ENCODE results near the gene ATXN7L1. TPM values are rescaled to one million over a fixed set of nuclear protein-coding genes. Genes with fewer than 3 reads are reported as not detected.
A peak's percentile ranks its signal among the peaks of the same experiment; 100 is the strongest.

Gene ATXN7L1
- polyA plus RNA-seq, 1 donor, result 14.3 TPM

GRCh38 chr7:105779856-105780780 is 96.3 kb downstream of the ATXN7L1 start:
- no peak for DNase-seq

GRCh38 chr7:105778956-105779355 is 97.4 kb downstream of the ATXN7L1 start:
- no peak for DNase-seq

- DNase-seq, result no peak
Observed at GRCh38 chr7:105776986-105777910, 99.2 kb downstream of the ATXN7L1 start.

GRCh38 chr7:105776068-105776790 is 100.2 kb downstream of the ATXN7L1 start:
- DNase-seq, result no peak

- DNase-seq, result no peak
Observed at GRCh38 chr7:105775580-105775979, 100.8 kb downstream of the ATXN7L1 start.

DNA sequence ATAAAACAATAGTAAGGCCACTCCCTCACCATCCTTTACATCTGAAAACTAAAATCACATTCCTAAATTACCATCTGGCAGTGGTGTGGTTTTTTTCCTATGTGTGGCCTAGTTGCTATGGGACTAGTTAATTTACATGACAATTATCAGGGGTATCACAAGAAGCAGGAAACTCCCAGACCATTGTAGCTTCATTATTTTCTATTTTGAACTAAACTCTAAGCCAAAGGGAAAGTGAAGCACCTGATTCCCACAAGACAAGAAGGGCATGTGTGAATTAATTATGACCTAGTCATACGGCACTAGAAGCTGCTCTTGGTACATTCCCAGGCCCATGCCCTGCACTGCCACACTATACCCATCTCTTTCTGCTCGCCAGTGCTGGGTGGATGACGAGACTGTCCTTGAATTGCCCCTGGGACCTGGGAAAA is 103.4 kb downstream of the ATXN7L1 start:
- DNase-seq, result no peak

DNA sequence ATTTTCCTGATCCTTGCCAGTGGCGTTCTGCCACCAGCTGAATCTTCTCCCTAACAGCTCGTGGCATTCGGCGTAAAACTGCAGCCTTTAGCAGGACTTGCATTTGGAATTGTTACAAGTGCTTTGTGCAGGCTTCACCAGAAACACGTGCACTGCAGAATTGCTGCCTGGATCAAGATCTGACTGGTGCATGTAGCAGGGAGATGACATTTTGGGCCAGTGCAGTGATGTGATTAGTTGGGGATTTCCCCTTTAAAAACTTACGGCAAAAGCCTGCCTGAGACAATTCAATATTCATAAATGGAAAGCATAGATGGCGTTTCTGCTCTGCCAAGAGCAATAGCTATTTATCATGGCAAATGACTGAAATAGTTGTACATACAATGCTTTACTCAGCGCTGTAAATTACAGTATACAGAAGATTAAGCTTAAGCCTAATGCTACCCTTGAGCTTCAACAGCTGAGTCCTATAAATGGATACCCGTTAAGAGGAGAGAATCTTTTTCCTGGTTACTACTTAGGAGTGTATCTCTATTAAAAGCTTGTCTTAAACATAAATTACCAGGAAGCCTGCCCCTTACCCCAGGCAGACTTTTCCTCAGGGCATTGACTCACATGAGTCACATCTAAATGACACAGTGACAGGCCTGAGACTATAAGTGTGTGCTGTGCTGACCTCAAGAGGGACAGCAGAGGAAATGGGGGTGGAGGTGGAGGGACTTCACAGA is 106.3 kb downstream of the ATXN7L1 start:
- peak; percentile 35 for DNase-seq

DNA sequence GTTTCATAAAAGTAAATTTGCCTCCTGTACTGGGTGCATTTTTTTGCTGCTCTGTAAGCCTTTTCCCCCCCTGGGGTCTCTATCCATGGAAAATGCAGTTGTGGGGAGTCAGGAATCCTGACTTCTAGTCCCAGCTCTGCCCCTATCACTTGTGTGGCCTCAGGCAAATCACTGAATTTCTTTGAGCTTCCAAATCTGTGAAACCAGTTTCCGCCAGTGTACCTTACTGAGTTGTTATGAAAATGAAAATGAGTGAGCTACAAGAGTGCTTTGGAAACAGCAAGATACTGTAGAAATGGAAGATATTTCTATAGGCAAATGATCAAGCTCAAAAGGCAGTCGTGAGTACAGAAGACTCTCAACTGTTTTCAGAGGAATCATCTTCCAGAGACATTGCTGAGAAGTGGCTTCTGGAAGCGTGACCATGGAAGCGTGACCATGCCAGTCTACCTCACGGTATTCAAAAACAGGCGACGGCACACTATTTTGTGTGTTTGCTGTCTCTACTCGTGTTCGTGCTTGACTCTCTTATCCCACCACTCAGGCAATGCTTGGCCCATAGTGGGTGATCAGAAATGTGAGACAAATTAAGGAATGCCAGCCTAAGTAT is 107.4 kb downstream of the ATXN7L1 start:
- no peak for DNase-seq

DNA sequence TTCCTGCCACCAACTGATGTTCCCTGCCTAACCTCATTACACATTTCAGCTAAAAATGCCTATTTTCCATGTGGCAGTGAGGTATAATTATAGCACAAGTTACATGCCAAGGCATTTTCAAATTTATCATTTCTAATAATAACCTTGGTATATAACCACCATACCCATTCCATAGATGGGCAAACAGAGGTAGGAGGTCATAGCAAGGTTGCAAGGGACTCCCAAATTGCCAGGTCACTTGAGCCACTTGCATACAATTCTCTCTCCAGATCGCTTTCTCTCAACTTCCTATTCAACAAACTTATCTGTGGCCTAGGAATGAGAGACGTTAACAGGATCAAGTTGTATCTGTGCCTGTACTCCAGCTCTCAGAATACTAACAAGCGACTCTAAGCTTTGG is 108.3 kb downstream of the ATXN7L1 start:
- DNase-seq, result no peak

- no peak for DNase-seq
Observed at GRCh38 chr7:105766421-105767073, 109.9 kb downstream of the ATXN7L1 start.

GRCh38 chr7:105765846-105766245 is 110.6 kb downstream of the ATXN7L1 start:
- no peak for DNase-seq

DNA sequence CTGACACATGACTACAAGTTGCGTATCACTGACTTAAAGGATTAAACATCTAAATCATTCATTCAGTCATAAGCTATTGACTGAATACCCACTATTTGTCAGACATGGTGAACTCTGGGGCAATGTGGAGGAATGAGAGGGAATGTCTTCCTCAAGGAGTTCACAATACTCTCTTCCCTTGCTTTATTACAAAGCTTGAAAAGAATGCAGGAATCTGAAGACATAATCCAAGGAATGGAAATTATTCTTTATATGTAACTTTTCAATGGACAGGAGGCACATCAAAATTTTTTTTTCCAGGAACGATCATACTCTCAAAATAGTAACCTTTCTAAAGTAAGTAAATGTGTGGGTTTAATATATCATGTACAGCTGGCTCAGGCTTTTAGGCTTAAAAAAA is 111.9 kb downstream of the ATXN7L1 start:
- DNase-seq, result no peak

- no peak for DNase-seq
Observed at GRCh38 chr7:105760551-105761447, 115.6 kb downstream of the ATXN7L1 start.

DNA sequence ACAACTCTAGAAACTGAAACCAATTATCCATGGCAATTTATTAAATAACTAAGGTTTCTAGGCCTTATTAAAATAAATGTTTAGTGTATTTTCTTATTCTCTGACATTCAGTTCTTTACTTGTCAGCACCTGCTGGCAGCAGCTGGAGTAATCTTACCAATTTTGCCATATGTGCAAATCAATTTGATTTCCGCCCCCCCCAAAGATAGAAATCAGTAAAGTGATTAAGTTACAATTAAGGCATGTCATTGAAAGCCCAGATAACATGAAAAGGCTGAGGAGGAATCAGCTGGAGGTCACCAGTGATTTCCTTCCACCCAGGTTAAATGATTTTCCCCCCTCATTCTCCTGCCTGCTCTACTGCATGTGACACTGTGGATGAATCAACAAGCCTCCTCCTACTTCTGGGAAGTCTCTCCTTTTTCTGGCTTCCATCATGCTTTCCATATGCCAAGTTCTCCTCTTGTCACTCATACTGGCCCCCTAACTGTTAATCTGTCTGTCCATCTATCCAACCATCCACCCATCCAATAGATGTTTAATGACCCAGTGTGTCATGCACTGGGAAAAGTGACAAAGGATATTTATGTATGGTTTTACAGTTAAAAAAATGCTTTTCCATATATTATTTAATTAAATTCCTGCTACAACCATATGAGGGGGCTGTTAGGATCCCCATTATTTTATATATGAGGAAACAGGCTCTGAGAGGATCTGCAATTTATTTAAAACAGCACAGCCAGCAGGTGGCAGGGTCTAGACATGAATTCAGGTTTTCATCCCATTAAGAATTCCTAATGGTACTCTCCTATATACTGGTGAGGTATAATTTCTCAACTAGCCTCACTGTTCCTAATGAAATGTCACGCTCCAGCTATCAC is 116.5 kb downstream of the ATXN7L1 start:
- peak; percentile 50 for DNase-seq

DNA sequence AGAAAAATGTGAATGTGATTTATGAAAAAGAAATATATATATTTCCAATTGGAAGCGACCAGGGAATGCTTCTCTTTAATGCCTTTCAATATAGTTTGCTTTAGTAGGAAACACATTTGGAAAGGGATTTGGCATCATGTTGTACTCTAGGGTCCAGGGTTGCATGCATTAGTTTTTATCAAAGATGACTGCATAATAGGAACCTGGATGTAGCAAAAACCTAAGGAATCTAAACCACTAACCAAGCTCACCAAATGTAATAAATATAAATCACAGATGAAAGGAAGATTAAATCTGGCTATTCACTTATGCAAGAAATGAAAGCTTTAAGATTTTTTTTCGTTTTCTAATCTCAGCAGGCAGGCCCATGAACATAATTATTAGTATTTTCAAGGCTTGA is 120.0 kb downstream of the ATXN7L1 start:
- DNase-seq, result no peak

GRCh38 chr7:105752671-105753275 is 123.6 kb downstream of the ATXN7L1 start:
- no peak for DNase-seq

GRCh38 chr7:105751054-105751453 is 125.3 kb downstream of the ATXN7L1 start:
- no peak for DNase-seq

- DNase-seq, result no peak
Observed at GRCh38 chr7:105748701-105749100, 127.7 kb downstream of the ATXN7L1 start.
